PFSK-1 (cell line): ENCODE data around the gene SLCO2A1.

Source experiments
- FOXP2 ChIP-seq: optimal IDR thresholded peaks from 2 replicates; pipeline ENCODE3; 2011; ENCODE audit warnings: borderline replicate concordance, control low read depth, inconsistent platforms; ENCODE audit not compliant: insufficient read depth; ENCODE audit errors: extremely low read length, extremely low read depth
- POLR2AphosphoS5 ChIP-seq: IDR thresholded peaks from 2 replicates; pipeline ENCODE4 v1.6.1; 2012; ENCODE audit warnings: low read depth, mild to moderate bottlenecking, control low read depth, low read length, moderate library complexity
- SIN3A ChIP-seq: IDR thresholded peaks from 2 replicates; pipeline ENCODE4 v1.6.1; 2012; ENCODE audit warnings: mild to moderate bottlenecking, low read length, moderate library complexity, borderline replicate concordance; ENCODE audit not compliant: insufficient read depth
- TAF1 ChIP-seq: IDR thresholded peaks from 2 replicates; pipeline ENCODE4 v1.6.1; 2012; ENCODE audit warnings: low read length, control low read depth, borderline replicate concordance; ENCODE audit not compliant: insufficient read depth
- TF ChIP-seq, protein P1 (sequence below), 2 experiments: IDR thresholded peaks; 2 replicates each; pipeline versions ENCODE4 v1.6.1 to v1.8.0; 2011 to 2012; ENCODE audit warnings: low read depth in 2 of 2, low read length in 2 of 2, control low read depth in 1 of 2, inconsistent platforms in 1 of 2, mild to moderate bottlenecking in 1 of 2, moderate library complexity in 1 of 2; ENCODE audit not compliant: insufficient read depth in 1 of 2

DNA sequence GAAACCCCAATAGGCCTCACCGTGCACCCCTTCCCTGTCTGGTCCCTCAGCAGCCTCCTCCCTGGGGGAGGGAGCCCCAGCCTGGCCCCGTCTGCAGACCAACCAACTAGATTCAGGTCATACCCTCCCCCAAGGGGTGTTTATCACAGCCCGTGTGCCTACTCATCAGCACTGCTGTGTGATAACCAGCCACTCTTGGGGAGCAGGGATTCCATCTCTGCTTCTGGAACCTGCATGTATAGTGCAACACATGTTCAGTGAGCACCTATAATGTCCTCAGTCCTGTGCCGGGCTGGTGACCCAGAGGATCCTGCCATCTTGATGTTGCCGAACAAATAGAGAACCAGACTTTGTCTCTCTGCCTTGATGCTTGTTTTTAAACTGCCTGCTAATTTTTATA, 6.6 kb upstream of the SLCO2A1 start:
- TF ChIP-seq FOXP2 (no peak), POLR2AphosphoS5 (no peak), TAF1 (no peak), SIN3A (no peak)
- TF ChIP-seq, protein P1, sequence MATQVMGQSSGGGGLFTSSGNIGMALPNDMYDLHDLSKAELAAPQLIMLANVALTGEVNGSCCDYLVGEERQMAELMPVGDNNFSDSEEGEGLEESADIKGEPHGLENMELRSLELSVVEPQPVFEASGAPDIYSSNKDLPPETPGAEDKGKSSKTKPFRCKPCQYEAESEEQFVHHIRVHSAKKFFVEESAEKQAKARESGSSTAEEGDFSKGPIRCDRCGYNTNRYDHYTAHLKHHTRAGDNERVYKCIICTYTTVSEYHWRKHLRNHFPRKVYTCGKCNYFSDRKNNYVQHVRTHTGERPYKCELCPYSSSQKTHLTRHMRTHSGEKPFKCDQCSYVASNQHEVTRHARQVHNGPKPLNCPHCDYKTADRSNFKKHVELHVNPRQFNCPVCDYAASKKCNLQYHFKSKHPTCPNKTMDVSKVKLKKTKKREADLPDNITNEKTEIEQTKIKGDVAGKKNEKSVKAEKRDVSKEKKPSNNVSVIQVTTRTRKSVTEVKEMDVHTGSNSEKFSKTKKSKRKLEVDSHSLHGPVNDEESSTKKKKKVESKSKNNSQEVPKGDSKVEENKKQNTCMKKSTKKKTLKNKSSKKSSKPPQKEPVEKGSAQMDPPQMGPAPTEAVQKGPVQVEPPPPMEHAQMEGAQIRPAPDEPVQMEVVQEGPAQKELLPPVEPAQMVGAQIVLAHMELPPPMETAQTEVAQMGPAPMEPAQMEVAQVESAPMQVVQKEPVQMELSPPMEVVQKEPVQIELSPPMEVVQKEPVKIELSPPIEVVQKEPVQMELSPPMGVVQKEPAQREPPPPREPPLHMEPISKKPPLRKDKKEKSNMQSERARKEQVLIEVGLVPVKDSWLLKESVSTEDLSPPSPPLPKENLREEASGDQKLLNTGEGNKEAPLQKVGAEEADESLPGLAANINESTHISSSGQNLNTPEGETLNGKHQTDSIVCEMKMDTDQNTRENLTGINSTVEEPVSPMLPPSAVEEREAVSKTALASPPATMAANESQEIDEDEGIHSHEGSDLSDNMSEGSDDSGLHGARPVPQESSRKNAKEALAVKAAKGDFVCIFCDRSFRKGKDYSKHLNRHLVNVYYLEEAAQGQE (IDR thresholded peaks at IDR 0.05; ENCODE audit: insufficient read depth in 1 of 2, low read depth in 2 of 2, low read length in 2 of 2): no peak
